ENCODE data around the gene YEATS2.

The YEATS2 gene

DNA sequence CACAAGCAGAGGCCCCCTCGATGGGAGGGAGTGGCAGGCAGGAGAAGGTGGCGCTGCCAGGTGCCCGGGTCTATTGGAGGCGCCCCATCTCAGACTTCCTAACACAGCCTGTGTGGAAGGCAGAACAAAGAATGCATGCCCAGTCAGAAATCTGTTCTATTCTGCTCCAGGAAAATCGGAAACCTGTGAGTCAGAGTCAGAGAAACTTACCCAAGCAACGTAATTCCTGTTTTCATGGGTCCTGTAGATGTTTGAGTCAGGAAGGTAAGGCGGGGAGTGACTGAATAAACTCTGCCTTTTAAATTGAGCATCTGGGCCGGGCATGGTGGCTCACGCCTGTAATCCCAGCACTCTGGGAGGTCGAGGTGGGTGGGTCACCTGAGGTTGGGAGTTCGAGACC is 114.0 kb downstream of the YEATS2 start:
- no peak for DNase-seq (ENCODE audit: low read depth in 2 of 2)

DNA sequence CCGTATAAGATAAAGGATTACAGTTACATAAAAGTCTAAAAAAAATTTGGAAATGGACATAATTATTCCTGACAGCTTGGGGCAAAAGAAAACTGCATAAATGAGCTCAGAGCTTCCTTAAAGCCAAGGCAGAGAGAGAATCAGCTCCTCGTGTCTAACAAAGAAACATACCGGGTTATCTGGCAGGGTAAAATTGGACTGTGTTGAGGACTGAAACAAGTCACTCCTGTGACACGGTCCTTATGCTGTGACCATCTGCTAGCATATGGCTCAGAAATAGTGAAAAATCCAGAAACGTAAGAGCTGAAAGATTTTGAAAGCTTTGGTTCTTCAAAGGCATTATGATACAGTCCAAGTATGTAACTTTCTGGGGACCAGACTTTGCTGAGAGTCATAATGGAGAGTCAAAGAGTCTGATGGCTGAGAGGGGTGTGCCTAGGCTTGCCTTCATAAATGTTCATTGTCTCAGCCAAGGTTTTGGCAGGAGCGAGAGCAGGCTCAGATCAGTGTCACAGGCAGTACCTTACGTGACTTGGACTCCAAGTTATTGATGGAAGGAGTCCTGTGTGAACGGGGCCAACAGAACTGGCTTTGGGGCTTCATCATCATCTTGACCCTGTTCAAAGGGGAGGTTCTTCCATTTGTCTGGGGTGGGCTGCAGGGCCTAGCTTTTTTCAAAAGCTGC is 115.3 kb downstream of the YEATS2 start:
- DNase-seq (ENCODE audit: low read depth in 2 of 2): no peak

DNA sequence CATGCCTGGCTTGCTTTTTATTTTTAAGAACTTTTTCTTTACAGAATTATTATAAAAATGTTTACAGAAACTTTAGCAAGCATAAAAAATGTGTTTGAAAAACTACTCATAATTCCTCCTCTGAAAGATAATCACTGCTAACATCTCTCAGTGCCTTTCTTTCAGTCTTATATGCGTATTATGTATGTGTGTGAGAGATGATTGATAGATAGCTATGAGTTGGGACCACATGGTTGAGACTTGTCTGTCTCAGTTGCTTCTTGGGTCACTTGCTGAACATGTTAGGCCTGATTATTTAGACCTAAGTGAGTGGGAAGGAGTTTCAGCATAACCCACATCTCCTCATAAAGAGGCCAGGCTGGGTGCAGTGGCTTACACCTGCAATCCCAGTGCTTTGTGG is 116.6 kb downstream of the YEATS2 start:
- DNase-seq (ENCODE audit: low read depth in 2 of 2): no peak

DNA sequence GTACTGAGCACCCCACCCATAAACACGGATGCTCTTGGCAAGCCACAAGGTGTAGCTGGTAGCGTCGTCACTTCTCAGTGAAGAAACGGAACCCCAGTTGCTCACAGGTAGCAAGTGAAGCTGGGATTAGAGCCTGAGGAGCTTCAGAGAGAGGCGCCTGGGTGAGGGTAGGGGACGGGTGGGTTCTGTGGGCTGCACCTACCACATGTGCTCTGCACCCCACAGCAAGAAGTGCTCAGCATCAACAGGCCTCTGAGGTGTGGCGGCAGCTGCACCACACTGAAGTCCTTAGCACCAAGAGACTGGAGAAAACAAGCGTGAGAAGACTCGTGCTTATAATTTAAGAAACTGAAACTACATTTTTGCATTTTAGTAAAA is 118.0 kb downstream of the YEATS2 start:
- DNase-seq (ENCODE audit: low read depth in 2 of 2): no peak

DNA sequence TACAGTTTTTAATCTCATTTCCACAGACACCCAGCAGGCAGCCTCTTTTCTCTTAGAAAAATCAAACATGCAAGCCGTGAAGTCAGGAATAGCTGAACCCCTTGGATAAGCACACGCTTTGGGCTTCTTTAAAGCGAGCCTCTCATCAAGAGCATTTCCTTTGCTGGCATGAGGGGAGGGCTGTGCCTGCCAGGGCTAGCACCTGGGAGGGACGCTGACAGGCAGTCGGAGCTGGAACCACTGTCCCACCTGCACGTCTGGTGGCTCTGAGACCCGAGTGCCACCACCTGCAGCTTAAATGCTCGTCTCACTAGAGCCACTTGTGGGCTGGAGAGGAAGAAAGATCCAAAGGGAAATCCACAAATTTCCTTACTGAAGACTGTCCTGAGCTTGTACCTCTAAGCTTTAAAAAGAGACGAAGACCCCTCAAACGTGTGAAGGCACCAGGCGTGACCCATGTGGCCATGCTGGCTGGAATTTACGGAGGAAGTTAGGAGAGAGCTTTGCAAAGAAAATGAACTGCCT is 118.4 kb downstream of the YEATS2 start:
- no peak for DNase-seq (ENCODE audit: low read depth in 2 of 2)

DNA sequence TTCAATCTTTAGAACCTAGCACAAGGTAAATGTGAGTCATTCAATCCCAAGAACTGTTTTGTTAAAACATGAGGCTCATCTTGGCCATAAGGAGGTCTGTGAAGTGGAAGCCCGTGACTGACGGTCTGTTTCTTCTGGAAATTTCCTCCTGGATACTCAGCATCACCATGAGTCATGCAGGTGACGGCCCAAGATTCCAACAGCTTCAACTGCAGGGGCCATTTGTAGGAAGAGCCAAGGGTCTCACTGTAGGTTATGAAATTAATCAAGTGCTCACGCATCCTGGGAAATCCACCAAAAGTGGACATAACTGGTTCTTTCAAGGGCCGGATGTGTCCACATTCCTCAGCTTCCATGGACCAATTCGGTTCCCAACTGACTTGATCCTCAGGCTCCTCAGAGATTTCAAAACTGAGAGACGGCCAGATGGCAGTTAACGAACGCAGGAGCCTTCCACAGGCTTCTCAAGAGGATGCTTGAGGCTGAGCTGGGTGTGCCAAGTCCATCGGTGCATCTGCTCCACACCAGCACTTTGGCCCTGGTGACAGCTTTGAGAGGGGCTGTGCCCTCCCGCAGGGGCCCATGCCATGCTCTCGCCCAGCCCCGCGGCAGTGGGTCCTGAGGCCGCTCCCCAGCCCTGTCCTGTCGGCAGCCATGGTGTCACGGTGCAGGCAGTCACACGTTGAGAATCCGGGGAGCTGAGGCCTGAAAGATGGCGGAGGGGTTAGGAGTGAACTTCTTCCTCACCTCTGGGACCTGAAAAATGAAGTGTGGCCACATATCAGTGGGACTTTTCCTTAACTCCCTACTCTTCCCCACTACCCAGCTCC is 119.3 kb downstream of the YEATS2 start:
- no peak for DNase-seq (ENCODE audit: low read depth in 2 of 2)

DNA sequence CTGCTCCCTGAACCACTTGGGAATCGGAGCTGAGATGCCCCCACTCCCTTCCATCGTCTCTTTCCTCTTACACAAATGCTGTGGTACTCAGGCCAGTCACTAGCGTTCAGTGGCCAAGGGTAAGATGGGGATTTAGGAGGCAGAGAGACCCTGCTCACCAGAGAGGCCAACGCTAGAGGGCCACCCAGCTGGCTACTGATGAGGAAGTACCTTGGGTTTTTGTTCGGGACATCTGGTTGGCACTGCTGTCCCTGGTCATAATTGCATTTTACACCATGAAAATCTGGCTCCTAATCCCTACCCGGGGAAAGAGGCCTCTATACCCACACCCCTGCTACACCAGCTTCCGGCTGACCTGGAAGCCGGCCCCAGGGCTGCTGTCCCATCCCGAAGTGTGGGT is 120.0 kb downstream of the YEATS2 start:
- no peak for DNase-seq (ENCODE audit: low read depth in 2 of 2)

DNA sequence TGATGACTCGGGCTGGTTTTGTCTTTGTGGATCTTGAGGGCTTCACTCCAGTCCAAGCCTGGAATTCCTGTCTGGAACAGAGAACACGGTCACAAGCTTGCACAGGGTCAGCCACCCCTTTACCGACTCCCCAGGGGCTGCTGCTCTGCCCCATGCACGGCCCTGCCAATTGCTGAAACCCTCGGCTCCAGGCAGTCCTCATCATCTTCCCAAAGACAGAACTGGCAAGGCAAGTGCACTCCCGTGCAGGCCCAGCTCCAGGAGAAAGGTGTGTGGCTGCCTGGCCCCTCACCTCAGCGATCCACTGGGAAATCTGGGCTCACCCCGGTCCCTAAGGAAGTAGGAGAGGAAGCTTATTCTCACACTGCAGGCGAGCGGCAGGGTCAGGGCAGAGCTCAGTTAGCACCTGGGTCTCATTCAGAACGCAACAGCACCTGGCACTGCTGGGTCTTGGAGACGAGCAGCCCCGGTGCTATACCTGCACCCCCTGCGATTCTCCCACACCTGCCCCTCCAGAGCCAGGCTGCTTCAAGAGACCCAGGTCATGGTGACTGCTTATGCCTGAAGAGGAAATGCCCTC is 120.5 kb downstream of the YEATS2 start:
- no peak for DNase-seq (ENCODE audit: low read depth in 2 of 2)

DNA sequence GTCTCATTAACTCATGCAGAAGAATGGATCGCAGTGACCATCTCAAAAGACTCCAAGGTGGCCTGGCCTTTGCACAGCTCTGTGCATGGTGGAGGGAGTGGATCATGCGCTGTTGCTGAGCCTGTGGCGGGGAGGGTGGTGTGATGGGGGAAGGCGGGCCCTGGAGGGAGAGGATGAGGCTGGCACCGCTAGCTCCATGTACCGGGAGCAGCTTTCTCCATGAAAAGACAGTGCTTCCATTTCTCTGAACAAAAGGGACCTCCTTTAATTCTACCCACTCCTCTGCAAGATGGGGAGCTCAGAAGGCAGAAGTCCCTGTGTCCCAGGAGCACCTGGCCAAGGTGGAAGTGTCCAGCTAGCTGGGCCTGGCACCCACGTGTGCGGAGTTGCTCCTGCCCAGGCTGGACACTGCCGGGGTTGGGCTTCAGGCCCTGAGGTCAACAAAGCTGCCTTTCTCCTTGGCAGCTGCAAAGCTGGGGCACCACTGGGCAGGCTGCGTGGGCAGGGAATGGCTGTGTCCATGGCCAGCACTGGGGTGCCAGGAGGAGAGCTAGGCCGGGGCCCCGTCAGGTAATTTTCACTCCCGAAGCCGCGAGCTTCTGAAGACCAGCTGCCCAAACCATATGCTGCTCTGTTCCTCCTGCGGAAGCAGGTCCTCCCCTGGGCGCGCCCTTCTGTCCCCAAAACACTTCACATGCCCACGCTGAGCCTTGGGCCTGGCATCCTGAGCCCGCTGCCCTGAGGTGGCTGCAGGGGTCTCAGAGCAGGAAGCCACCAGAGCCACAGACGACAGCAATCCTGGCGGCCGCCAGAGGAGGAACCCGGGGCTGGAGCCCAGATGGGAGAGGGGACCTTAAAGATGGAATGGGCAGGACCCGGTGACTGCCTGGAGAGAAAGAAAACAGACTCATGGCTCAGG is 121.4 kb downstream of the YEATS2 start:
- DNase-seq (ENCODE audit: low read depth in 2 of 2): no peak

DNA sequence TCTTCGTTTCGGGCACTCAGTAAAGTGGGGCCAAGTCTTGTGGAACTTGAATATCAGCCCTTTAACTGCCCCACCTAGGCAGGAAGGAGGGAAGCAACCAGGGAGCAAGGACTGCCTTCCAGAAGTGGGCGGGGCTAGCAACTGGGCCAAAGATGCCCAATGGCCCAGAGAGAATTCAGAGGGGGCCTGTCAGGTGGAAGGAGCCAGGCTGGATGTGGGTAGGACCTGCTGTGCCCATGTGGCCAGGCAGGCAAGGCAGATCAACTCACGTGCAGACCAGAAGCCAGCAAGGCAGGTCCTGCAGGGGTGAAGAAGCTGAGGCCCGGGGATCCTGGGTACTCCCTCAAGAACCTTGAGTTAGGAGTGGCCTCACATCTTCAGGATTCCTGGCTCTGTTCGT is 122.2 kb downstream of the YEATS2 start:
- DNase-seq (ENCODE audit: low read depth in 2 of 2): no peak

DNA sequence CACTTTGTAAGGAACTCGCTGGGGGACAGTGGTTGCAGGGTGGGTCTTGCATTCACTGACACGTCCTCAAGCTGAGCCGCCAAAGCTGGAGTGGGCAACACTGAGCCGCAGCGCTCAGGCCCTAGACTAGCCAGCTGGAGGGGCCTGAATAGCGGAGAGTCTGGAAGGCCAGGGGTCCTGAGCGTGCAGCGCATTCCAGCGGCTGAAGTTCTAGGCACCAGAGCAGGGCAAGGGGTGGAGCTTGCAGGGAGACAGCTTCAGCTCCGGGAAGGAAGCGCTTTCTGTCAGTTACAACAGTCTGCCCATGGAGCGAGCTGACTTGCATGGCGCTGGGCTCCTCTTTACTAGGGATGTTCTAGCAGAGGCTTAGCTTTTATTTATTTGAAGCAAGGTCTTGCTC is 125.0 kb downstream of the YEATS2 start:
- no peak for DNase-seq (ENCODE audit: low read depth in 2 of 2)

DNA sequence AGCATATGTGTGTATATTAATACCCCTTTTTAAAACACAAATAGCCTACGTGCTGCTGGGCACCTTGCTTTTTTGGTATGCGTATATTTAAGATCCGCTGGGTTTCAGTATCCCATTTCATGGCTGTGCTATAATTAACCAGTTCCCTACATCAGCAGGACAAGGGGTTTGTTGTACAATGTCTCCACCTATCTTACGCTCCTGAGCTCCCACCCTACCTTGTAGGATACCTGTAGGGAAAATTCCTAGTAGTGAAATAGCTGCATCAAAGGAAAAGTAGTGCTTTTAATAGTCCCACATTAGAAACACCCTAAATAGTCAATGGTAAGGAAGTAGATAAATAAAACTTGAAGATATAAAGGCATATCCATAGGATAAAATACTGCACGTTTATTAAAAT is 126.4 kb downstream of the YEATS2 start:
- DNase-seq (ENCODE audit: low read depth in 2 of 2): no peak

DNA sequence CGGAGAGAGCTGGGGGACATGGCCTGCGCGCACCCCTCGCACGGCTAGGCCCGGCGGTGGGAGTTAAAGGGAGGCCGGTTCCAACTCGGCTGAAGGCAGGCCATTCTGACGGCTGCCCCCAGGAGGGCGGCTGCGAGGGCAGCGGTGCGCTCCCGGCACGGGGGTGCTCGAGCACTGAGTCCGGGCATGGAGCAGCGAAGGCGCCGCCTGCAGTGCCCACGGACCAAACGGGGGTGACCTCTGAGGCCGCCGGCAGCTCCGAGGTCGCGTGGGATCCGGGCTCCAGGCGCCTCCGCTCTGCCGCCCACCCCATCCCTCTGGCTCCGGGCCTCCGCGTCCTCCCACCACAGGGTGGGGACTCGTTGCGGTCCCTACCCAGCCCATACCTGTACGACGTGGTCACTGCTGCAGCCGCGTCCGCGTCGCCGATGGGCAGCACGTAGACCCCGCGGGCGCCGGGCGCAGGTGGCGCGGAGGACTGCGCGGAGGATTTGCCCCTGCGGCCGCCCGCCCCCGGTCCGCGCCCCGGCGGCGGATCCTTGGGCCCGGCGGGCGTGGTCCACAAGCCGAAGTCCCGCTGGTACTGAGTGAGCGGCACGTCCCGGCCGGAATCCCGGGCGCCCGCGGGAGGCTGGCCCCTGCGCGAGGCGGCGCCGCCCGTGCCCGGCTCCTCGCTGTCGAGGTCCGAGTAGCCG is 127.3 kb downstream of the YEATS2 start:
- peak in 1 of 2 donors; percentile 4 for DNase-seq (ENCODE audit: low read depth in 2 of 2)

DNA sequence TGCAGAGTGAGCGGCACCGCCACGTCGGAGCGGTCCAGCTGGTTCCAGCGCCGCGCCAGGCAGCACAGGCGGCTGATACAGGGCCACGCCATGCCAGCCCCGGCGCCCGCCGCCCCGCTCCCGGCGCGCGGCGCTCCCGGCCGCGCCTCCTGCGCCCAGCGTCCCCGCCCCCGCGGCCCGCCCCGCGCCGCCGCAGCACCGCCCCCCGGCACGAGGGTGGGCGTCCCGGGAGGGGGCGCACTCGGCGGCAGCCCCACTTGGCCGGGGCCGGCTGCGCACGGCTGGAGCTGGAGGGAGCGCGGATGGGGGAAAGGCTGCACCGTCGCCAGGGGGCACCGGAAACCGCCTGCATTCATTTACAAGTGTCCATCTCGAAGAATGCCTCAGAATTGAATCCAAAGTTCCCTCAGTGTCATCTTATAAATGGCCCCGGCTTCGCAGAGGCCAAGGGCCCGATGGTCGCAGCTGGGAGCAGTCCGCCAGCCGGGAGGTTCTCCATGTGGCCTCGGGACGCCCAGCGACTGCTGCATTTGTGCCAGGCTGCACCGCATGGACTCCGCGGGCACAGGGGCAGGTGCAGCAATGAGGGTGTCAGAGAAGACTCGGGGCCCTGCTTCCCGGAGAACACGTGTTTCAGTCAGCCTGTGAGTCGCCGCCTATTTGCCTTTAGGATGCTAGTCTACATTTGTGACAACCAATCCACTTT is 128.0 kb downstream of the YEATS2 start, which contains the start of gene MAP6D1:
Gene MAP6D1 (minus strand): TSS at position 122 of the 706 bp plus-strand sequence. CDS start 30 bp downstream, at position 92.
- DNase-seq (ENCODE audit: low read depth in 2 of 2): peak; percentile 23 to 45

DNA sequence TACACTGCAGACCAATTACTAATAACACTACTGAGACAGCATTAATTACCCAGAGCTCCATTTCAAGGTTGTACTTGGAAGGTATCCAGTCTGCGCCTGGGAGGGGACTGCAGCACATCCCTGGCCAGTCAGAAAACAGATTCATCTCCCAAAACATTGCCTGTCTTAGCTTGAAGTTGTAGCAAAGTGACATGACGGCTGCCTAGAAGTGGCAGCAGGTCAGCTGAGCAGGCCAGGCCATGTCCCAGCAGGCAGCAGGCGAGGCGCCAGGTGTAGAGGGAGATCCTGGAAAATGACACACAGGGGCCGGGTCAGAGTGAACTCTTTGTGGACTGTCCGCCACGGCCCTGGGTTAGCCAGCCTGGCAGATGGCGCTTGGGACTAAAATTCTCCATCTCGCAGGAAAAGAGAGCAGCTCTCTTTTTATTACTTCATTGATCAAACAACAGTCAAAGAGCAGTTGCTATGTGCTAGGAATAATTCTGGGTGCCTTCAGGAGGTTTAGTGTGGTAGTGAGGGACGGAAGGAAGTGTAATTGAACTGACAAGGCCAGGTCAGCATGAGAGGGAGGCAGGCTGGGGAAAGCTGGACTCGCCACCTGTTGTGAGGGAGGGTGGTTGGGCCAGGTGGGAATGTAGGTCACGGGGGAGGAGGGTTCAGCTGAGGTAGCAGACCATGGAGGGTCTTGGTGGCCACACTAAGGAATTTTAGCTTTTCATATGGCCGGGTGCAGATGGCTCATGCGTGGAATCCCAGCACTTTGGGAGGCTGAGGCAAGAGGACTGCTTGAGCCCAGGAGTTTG is 129.1 kb downstream of the YEATS2 start:
- no peak for DNase-seq (ENCODE audit: low read depth in 2 of 2)

DNA sequence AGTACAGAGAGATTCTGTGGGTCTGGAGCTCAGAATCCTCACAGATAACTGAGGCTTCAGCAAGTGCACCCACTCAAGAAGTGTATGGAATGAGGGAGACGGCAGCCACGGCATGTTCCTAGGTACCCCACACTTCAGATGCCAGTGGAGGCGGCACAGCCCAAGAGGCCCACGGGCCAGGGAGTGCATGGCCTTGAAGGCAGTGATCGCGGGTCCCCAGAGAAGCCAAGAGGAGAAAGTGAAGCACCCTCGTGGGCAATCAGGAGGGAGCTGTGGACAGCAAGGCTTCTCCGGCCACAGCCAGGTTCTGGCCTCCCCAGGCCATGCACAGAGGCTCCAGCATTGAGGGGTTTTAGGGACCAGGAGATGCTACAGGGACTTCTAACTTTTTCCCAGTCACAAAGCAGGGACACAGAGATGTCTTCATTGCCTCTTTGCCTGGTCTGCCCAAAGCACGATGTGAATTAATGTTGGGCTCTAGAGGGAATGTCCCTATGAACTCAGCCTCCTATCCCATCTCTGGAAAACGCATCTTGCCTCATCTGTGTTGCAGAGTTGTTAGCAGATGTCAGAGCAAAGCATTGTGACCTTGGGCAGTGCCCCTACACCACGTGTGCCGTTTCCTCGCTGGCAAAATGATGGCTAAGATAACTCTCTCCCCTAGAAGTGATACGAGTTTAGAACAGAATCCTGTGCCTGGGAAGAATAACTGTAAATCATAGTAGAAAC is 130.4 kb downstream of the YEATS2 start:
- no peak for DNase-seq (ENCODE audit: low read depth in 2 of 2)

DNA sequence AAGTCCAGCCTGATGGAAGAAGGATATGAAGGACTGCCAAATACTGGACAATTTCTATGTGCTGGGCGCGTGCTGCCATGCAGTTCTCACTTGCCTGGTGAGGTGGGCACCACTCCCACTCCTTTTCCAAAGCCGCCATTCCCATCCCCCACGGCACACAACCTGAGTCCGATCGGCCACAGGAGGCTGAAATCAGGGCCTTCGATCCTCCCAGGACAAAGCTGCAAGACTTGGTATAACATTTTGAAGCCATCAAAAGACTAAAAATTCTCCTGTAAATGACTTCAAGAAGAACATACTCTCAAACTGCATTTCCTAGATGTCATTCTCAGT is 130.9 kb downstream of the YEATS2 start:
- DNase-seq (ENCODE audit: low read depth in 2 of 2): no peak

DNA sequence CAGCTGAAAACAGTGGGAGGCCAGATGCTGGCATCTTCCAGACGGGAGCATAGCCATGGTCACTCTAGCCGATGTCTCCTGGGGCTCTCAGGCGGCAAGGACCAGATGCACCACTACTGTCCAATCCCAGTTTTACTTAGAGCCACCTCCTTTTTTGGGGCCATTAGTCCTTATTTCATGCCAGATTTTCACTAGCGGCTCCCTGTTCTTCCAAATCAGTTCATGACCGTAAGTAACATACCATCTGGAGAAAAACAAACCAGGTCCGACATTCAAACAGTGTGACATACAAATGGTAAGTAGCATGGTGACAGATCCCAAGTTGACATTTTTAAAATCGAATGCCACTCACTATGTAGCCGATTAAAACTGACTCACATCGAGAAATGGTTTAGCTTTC is 131.9 kb downstream of the YEATS2 start:
- DNase-seq (ENCODE audit: low read depth in 2 of 2): no peak

DNA sequence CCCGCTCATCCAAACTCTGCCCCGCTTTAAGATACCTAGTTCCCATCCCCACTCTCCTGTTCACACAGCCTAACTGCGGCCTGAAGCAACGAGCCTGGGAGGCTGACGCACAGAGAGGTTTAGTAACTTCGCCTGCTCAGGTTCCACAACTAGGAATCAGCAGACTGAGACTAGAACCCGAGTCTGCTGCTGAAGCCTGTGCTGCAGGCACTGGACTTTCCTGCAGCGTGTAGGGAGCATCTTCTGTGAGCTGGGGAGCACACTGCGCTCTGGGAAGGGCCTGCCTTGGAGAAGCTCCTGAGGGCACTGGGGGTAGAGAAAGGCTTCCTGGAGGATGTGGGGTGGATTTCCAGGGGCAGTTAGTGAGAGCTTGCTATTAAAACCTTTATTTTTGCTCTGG is 132.6 kb downstream of the YEATS2 start:
- DNase-seq (ENCODE audit: low read depth in 2 of 2): no peak
